Spleen (tissue), 7 donors: ENCODE data around the gene KLHL24.

Experiments
- POLR2A ChIP-seq, 3 donors: fragments of 450-650 bp; IDR thresholded peaks; one replicate each; pipeline ENCODE4 v1.5.1; 2017; ENCODE audit warnings: antibody characterized with exemption in 3 of 3, mild to moderate bottlenecking in 1 of 3
- TF ChIP-seq, protein P1 (sequence below), 11 experiments: fragments of 200-600 bp in 7 of 11; fragments of 450-650 bp in 4 of 11; sonication (generic) in 4 of 11; IDR thresholded peaks in 8 of 11; conservative IDR thresholded peaks in 3 of 11; 1 replicate in 7 of 11; 2 replicates in 4 of 11; pipeline versions ENCODE4 v1.4.0 to v1.8.0; 2016 to 2021; ENCODE audit warnings: antibody characterized with exemption in 11 of 11, inconsistent platforms in 4 of 11, mild to moderate bottlenecking in 1 of 11
- donor health status: DM: no; HTN: no; CAD: no; lungs with moderate emphysema.
- donor health status: DM: no; HTN: no; CAD: no.
- donor health status: DM: no; HTN: no; CAD: no.

DNA sequence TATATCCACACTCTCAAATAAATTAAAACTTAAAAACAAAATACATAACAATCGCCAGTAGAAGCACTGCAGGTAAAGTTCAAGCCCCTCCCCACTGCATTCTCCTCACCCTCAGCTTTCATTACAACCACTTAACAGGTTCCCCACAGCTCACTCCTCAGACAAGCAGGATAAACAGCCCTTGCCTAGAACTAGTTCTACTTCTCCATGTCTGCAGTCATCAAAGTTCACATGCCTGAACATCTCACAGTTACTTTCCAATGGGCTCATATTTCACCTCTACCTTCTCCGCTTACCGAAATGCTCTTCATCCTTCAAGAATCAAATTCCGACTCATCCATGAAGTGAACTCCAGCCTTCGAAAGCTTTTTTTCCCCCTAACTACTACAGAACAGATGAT lies 66.3 kb downstream of the KLHL24 start:
- TF ChIP-seq, protein P1, sequence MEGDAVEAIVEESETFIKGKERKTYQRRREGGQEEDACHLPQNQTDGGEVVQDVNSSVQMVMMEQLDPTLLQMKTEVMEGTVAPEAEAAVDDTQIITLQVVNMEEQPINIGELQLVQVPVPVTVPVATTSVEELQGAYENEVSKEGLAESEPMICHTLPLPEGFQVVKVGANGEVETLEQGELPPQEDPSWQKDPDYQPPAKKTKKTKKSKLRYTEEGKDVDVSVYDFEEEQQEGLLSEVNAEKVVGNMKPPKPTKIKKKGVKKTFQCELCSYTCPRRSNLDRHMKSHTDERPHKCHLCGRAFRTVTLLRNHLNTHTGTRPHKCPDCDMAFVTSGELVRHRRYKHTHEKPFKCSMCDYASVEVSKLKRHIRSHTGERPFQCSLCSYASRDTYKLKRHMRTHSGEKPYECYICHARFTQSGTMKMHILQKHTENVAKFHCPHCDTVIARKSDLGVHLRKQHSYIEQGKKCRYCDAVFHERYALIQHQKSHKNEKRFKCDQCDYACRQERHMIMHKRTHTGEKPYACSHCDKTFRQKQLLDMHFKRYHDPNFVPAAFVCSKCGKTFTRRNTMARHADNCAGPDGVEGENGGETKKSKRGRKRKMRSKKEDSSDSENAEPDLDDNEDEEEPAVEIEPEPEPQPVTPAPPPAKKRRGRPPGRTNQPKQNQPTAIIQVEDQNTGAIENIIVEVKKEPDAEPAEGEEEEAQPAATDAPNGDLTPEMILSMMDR (IDR thresholded peaks at IDR 0.05 in 8 of 11, conservative IDR thresholded peaks at IDR 0.05 in 3 of 11): no peak
- no peak for TF ChIP-seq POLR2A (IDR thresholded peaks at IDR 0.05)
